ENCODE results near the gene RSPH1. TPM values are rescaled to one million over a fixed set of nuclear protein-coding genes. Genes with fewer than 3 reads are reported as not detected.

The RSPH1 gene
- total RNA-seq, 1 experiment from 2014 or later, result 2.6 TPM

- no peak for DNase-seq (ENCODE audit: low read depth)
Measured at GRCh38 chr21:42518626-42519025, 22.6 kb upstream of the RSPH1 start.

GRCh38 chr21:42518215-42518614, 22.2 kb upstream of the RSPH1 start:
- in situ Hi-C loops (cut with HindIII; ENCODE audit: low pct_unique_long_range_greater_than_20kb, low sequenced_read_pairs), result no loop called here
- peak; percentile 86 for DNase-seq (ENCODE audit: low read depth)

More at GRCh38 chr21:42518626-42519025, 22.6 kb upstream of the RSPH1 start:
- in situ Hi-C loops (cut with HindIII; ENCODE audit: low pct_unique_long_range_greater_than_20kb, low sequenced_read_pairs), result no loop called here

- DNase-seq (ENCODE audit: low read depth), result peak; percentile 71
- in situ Hi-C loops (cut with HindIII; ENCODE audit: low pct_unique_long_range_greater_than_20kb, low sequenced_read_pairs), result no loop called here
Measured at GRCh38 chr21:42515708-42516502, 19.9 kb upstream of the RSPH1 start.

GRCh38 chr21:42514883-42515228, 18.8 kb upstream of the RSPH1 start:
- DNase-seq (ENCODE audit: low read depth), result no peak
- in situ Hi-C loops (cut with HindIII; ENCODE audit: low pct_unique_long_range_greater_than_20kb, low sequenced_read_pairs), result no loop called here

GRCh38 chr21:42513985-42514882, 18.2 kb upstream of the RSPH1 start:
- DNase-seq (ENCODE audit: low read depth), result peak; percentile 63
- in situ Hi-C loops (cut with HindIII; ENCODE audit: low pct_unique_long_range_greater_than_20kb, low sequenced_read_pairs), result no loop called here

- peak; percentile 40 for DNase-seq (ENCODE audit: low read depth)
Measured at GRCh38 chr21:42513151-42513984, 17.3 kb upstream of the RSPH1 start, which contains the start of gene SLC37A1. SLC37A1 (plus strand) TSS chr21:42513852; CDS start chr21:42518455, 4,603 bp downstream.

GRCh38 chr21:42512346-42513034, 16.5 kb upstream of the RSPH1 start:
- DNase-seq (ENCODE audit: low read depth), result no peak
- in situ Hi-C loops (cut with HindIII; ENCODE audit: low pct_unique_long_range_greater_than_20kb, low sequenced_read_pairs), result no loop called here

More at GRCh38 chr21:42513151-42513984, 17.3 kb upstream of the RSPH1 start, which contains the start of gene SLC37A1:
- in situ Hi-C loops (cut with HindIII; ENCODE audit: low pct_unique_long_range_greater_than_20kb, low sequenced_read_pairs), result no loop called here

- in situ Hi-C loops (cut with HindIII; ENCODE audit: low pct_unique_long_range_greater_than_20kb, low sequenced_read_pairs), result no loop called here
- no peak for DNase-seq (ENCODE audit: low read depth)
Measured at GRCh38 chr21:42509244-42509643, 13.2 kb upstream of the RSPH1 start.

GRCh38 chr21:42508371-42508770, 12.3 kb upstream of the RSPH1 start:
- in situ Hi-C loops (cut with HindIII; ENCODE audit: low pct_unique_long_range_greater_than_20kb, low sequenced_read_pairs), result no loop called here
- DNase-seq (ENCODE audit: low read depth), result no peak

- DNase-seq (ENCODE audit: low read depth), result no peak
- in situ Hi-C loops (cut with HindIII; ENCODE audit: low pct_unique_long_range_greater_than_20kb, low sequenced_read_pairs), result no loop called here
Measured at GRCh38 chr21:42507418-42507817, 11.4 kb upstream of the RSPH1 start.

GRCh38 chr21:42505090-42505726, 9.2 kb upstream of the RSPH1 start:
- no peak for DNase-seq (ENCODE audit: low read depth)
- in situ Hi-C loops (cut with HindIII; ENCODE audit: low pct_unique_long_range_greater_than_20kb, low sequenced_read_pairs), result no loop called here

GRCh38 chr21:42503711-42504110, 7.7 kb upstream of the RSPH1 start:
- in situ Hi-C loops (cut with HindIII; ENCODE audit: low pct_unique_long_range_greater_than_20kb, low sequenced_read_pairs), result no loop called here
- no peak for DNase-seq (ENCODE audit: low read depth)

- in situ Hi-C loops (cut with HindIII; ENCODE audit: low pct_unique_long_range_greater_than_20kb, low sequenced_read_pairs), result no loop called here
- no peak for DNase-seq (ENCODE audit: low read depth)
Measured at GRCh38 chr21:42500736-42501135, 4.7 kb upstream of the RSPH1 start.

- DNase-seq (ENCODE audit: low read depth), result no peak
- in situ Hi-C loops (cut with HindIII; ENCODE audit: low pct_unique_long_range_greater_than_20kb, low sequenced_read_pairs), result no loop called here
Measured at GRCh38 chr21:42500225-42500624, 4.2 kb upstream of the RSPH1 start.

GRCh38 chr21:42499444-42500112, 3.6 kb upstream of the RSPH1 start:
- in situ Hi-C loops (cut with HindIII; ENCODE audit: low pct_unique_long_range_greater_than_20kb, low sequenced_read_pairs), result no loop called here
- no peak for DNase-seq (ENCODE audit: low read depth)

GRCh38 chr21:42498012-42498411, 2.0 kb upstream of the RSPH1 start:
- no peak for DNase-seq (ENCODE audit: low read depth)
- in situ Hi-C loops (cut with HindIII; ENCODE audit: low pct_unique_long_range_greater_than_20kb, low sequenced_read_pairs), result no loop called here

GRCh38 chr21:42496839-42497202, 797 bp upstream of the RSPH1 start:
- no peak for DNase-seq (ENCODE audit: low read depth)
- in situ Hi-C loops (cut with HindIII; ENCODE audit: low pct_unique_long_range_greater_than_20kb, low sequenced_read_pairs), result no loop called here
